Stimulated activated CD8-positive, alpha-beta memory T cell treated with anti-CD3 and anti-CD28 coated beads, Interleukin-15, amount 100 ng/mL, for 24 hours (primary cell): ENCODE measurements around the gene CA9.

Experiments used
- DNase-seq: peaks from one replicate; pipeline ENCODE4 v3.0.0-alpha.2; 2020; ENCODE audit warnings: low read depth

Gene CA9

DNA sequence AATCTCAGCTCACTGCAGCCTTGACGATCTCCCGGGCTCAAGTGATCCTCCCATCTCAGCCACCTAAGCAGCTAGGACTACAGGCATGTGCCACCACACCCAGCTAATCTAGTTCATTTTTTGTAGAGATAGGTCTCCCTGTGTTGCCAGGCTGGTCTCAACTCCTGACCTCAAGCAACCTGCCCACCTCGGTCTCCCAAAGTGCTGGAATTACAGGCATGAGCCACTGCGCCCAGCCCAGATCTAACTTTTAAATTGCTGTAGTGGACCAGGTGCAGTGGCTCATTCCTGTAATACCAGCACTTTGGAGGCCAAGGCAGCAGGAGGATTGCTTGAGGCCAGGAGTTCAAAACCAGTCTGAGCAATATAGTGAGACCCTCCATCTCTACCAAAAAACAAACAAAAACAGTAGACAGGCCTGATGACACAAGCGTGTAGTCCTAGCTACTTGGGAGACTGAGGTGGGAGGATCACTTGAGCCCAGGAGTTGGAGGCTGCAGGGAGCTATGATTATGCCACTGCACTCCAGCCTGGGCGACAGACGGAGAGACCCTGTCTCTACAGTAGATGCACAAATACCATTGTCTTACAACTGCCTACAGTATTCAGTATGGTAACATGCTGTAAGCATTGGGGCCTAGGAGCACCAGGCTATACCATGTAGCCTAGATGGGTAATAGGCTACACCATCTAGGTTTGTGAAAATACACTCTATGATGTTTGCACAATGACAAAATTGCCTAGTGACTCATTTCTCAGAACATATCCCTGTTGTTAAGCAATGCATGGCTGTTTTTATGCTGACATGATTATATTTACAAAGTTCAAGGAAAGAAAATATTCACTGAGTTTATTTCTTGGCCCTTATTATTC is 21.5 kb upstream of the CA9 start:
- DNase-seq = no peak

GRCh38 chr9:35652829-35653209 is 20.9 kb upstream of the CA9 start:
- no peak for DNase-seq

- no peak for DNase-seq
Observed at GRCh38 chr9:35653611-35654010, 20.1 kb upstream of the CA9 start.

GRCh38 chr9:35656348-35656747 is 17.4 kb upstream of the CA9 start:
- DNase-seq = no peak

DNA sequence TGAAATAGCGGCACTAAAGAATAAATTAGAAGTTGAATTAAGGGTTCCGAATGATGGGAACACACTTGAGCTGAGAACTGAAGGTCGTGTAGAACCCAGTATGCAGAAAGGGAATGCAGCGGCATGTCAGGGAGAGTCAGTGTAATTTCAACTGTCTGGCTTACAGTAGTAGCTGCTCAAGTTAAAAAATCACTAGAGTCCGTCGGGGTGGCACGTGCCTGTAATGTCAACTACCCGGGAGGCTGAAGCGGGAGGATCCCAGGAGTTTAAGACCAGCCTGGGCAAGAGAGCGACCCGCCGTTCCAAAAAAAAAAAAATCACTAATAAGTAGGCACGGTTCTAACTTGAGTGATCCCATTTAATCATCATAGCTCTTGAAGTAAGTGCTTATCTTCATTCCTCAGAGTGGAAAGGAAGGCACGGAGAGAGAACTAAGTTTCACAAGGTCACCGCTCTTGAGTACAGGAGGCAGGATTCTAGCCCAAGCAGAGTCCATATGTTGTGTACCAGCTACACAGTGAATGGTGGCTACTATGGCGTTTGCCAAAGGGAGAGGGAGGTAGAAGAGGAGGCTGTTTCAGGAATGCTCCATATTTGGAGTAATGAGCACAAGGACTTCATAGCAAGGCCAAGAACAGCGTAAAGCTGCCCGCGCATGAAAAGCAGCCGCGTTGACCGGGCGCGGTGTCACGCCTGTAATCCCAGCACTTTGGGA is 16.7 kb upstream of the CA9 start:
- no peak for DNase-seq

- DNase-seq = peak; percentile 77
Observed at GRCh38 chr9:35657546-35658136, 16.1 kb upstream of the CA9 start, which contains the start of gene RMRP. RMRP (minus strand) TSS chr9:35658019.

DNA sequence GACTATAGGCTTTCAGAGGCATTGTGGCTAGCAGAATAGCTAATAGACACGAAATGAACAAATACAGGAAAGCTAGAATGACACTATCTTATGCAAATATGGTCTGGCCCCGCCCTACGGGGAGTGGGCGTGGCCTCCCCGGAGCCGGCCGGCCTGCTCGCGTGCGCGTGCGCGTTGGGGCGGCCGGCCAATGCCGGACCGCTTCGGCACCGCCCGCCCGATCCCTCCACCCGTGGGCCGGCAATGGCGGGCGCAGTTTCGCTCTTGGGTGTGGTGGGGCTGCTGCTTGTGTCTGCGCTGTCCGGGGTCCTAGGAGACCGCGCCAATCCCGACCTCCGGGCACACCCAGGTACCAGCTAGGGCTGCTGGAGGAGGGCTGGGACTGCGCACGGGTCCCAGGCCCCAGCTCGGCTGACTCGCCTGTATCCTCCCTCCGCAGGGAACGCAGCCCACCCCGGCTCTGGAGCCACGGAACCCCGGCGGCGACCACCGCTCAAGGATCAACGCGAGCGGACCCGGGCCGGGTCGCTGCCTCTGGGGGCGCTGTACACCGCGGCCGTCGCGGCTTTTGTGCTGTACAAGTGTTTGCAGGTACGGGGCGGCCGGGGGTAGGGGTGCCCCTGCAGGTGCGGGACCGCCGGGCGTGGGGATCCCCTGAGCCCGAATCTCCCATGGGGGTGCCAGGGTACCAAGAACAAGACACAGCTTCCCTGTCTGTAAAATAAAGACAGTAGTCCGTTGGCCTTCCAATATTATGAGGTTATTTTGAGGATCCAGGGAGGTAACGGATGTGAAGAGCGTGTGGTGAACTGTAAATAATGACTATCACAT is 15.4 kb upstream of the CA9 start, which contains the start of gene CCDC107:
TSS of gene CCDC107 (plus strand) at position 156 of the 831 bp plus-strand sequence. CDS start at position 244, 88 bp downstream.
- peak; percentile 72 for DNase-seq

GRCh38 chr9:35658968-35659220 is 14.8 kb upstream of the CA9 start:
- DNase-seq = no peak

GRCh38 chr9:35659340-35659739 is 14.4 kb upstream of the CA9 start:
- no peak for DNase-seq

GRCh38 chr9:35660966-35661415 is 12.7 kb upstream of the CA9 start:
- no peak for DNase-seq

DNA sequence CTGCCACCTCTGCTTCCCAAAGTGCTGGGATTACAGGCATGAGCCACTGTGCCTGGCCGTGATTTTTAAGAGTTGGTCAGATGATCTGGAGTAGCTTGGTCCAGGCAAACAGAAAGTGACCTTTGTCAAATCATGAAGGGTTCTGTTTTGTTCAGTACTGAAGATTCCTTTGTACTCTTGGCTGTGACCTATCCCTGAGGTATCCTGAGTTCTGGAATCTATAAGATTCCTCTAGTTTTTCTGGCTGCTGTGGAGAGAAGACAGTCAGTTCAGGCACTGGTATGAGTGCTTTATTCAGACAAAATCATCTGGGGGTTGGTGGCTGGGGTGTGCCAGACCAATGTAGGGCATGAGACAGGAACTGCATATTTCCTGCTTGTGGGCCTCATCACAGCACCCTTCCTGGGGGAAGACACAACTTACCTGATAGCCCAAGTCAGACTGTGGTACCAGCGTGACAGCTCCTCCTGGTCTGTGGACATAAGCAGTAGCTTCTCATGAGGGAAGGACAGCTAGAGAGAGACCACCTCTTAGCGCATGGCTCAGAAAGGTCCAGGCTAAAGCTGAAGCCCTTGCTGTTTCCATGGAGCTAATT is 11.9 kb upstream of the CA9 start:
- DNase-seq = no peak

GRCh38 chr9:35662437-35662836 is 11.3 kb upstream of the CA9 start:
- DNase-seq = no peak

- no peak for DNase-seq
Observed at GRCh38 chr9:35664531-35665470, 8.9 kb upstream of the CA9 start, which contains the start of gene ARHGEF39. ARHGEF39 (minus strand) TSS chr9:35665195; CDS start chr9:35665169, 26 bp downstream.

DNA sequence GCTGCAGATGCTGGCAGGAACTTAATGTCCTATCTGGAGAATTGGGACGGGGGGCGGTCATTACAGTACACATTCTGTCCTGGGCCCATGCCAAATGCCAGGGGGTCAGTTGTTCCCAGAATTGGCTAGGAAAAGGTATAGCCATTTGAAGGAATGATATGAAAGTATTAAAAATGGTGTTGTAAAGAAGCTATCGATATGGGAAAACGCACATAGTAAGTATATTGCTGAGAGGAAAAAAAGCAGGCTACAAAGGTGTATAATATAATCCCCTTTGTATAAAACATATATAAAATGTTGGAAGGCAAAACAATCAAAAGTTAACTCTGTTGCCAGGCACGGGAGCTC is 8.3 kb upstream of the CA9 start:
- no peak for DNase-seq

DNA sequence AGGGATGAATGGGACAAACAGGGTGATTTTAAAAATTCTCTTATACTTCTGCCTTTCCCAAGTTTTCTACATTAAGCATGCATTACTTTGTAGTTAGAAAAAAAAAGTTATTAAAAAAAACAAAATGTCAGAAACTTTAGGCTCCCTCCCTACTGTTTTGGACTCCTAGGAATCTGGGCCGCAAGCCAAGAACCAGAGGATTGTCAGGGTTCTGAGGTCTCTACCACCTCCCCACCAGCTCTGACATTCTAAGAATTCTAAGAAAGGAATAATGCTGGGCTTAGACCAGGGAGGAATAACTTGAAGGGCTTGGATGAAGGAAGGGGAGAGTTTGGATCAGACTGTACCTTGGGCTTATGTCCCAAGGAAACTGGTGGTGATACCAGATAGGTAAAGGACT is 7.7 kb upstream of the CA9 start:
- DNase-seq = no peak

DNA sequence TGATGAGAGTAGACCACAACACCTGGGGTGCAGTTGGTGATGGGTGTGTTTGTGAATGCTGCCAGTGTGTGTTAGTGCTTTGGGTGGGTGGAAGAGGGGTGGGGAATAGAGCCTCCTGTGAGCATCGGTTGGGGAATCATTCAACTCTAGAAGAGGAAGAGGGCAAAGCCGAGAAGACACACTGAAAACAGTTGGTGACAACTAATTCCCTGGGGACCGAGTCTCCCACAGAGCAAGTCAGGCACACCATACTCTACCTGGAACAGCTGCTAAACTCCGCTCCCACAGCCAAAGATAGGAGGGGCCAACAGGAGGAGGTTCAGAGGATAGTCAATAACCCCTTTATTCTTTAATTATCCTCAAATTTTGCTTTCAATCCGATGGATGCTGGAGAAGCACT is 7.2 kb upstream of the CA9 start:
- no peak for DNase-seq

DNA sequence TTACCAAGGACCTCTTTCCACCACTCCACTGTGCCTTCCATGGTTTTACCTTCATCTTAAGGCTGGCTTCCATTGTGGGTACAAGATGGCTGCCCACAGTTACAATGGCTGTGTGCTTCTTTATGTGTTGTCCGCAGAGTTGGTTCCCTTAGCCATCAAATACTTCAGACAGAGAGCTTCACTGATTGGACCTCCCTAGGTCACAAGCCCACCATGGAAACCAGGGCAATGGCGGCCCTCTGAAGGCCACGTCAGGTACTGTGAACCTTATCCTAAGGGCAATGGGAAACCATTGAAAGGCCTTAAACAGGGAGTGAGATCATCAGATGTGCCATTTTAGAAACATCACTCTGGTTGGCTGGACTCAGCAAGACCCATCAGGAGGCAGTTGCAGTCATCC is 5.8 kb upstream of the CA9 start:
- no peak for DNase-seq

DNA sequence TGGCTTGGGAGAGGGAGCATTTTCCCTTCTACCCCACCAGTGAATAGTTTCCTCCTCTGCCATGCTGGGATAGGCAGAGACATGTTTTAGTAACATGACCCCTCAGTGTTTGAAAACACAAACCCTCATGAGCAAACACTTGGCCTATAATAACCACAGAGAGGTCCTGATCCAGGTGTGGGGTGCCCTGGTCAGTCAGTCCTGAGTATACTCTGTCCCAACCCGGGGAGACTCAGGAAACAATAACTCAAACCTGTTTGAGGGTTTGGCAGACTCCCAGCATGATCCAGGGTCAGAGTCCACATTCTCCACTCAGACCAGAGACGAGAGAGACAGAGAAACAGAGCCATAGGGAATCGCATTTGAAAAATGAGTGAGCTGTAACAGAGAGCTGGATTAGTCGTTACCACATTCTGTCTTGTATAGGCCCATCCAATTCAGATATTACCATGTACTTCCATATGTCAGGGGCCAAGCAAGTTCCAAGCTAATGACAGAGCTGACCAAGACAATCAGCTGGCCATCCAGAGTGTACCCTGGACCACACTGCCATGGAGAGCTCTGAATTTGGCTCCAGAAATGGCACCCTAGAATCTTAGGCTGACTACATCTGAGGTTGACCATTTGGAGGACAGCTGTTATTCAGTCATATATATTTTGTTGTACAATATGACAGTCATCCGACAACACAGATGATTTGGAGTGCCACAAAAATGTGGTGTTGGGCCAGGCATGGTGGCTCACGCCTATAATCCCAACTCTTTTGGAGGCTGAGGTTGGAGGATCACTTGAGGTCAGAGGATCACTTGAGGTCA is 4.2 kb upstream of the CA9 start:
- no peak for DNase-seq

DNA sequence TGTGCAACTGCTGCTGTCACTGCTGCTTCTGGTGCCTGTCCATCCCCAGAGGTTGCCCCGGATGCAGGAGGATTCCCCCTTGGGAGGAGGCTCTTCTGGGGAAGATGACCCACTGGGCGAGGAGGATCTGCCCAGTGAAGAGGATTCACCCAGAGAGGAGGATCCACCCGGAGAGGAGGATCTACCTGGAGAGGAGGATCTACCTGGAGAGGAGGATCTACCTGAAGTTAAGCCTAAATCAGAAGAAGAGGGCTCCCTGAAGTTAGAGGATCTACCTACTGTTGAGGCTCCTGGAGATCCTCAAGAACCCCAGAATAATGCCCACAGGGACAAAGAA is 265 bp downstream of the CA9 start:
- DNase-seq = no peak

- no peak for DNase-seq
Observed at GRCh38 chr9:35675204-35675603, 1.5 kb downstream of the CA9 start.
